Neural cell (in vitro differentiated cells): Measurements from ENCODE around the gene DCAF15.

Experiments
- EP300 ChIP-seq: fragments of 450-650 bp; conservative IDR thresholded peaks from 2 replicates; pipeline ENCODE4 v1.6.1; 2014; ENCODE audit warnings: antibody characterized with exemption, mild to moderate bottlenecking, moderate library complexity; ENCODE audit not compliant: poor library complexity, severe bottlenecking
- EZH2 ChIP-seq: fragments of 200-600, 300-800 bp; shearing (Covaris generic), sonication (generic); IDR thresholded peaks from 2 replicates; pipeline ENCODE4 v1.6.1; 2014; ENCODE audit warnings: antibody characterized with exemption, low read length, borderline replicate concordance, mild to moderate bottlenecking; ENCODE audit not compliant: insufficient read depth, poor library complexity, severe bottlenecking
- POLR2AphosphoS5 ChIP-seq: IDR thresholded peaks from 2 replicates; pipeline ENCODE4 v1.6.1; 2012
- TF ChIP-seq, protein P1 (sequence below): fragments of 450-650 bp; IDR thresholded peaks from 2 replicates; pipeline ENCODE4 v1.5.1; 2014; ENCODE audit warnings: antibody characterized with exemption, mild to moderate bottlenecking, moderate library complexity; ENCODE audit not compliant: poor library complexity, severe bottlenecking

DNA sequence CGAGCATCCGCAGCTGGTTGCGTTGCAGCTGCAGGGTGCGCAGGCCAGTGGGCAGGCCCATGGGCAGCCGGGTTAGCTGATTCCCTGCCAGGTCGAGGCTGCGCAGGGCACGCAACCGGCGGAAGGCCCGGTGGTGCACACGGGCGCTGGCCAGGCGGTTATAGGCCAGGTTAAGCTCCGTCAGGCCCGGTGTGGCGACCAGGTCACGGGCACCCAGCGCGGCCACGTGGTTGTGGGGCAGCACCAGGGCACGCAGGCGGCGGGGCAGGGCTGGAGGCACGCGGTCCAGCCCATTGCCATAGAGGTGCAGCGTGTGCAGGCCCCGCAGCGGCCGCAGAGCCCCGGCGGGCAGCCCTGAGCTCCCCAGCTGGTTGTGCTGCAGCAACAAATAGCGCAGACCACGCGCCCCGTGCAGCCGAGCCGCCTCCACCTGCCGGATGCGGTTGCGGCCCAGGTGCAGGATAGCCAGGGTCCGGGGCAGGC lies 19.4 kb upstream of the DCAF15 start:
- no peak for TF ChIP-seq POLR2AphosphoS5
- TF ChIP-seq, protein P1, sequence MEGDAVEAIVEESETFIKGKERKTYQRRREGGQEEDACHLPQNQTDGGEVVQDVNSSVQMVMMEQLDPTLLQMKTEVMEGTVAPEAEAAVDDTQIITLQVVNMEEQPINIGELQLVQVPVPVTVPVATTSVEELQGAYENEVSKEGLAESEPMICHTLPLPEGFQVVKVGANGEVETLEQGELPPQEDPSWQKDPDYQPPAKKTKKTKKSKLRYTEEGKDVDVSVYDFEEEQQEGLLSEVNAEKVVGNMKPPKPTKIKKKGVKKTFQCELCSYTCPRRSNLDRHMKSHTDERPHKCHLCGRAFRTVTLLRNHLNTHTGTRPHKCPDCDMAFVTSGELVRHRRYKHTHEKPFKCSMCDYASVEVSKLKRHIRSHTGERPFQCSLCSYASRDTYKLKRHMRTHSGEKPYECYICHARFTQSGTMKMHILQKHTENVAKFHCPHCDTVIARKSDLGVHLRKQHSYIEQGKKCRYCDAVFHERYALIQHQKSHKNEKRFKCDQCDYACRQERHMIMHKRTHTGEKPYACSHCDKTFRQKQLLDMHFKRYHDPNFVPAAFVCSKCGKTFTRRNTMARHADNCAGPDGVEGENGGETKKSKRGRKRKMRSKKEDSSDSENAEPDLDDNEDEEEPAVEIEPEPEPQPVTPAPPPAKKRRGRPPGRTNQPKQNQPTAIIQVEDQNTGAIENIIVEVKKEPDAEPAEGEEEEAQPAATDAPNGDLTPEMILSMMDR: no peak
- TF ChIP-seq EZH2: no peak
- TF ChIP-seq EP300: no peak
